Measurements from ENCODE around the gene ERG28. TPM values are rescaled to one million over a fixed set of nuclear protein-coding genes. Genes with fewer than 3 reads are reported as not detected.

ERG28 gene
- total RNA-seq, 4 donors from 2014 or later, result 0.26 to 11.2 (median 4.2) TPM

- TF ChIP-seq CTCF (IDR thresholded peaks at IDR 0.05), result no peak
- TF ChIP-seq POLR2A (IDR thresholded peaks at IDR 0.05), result no peak
- intact Hi-C loops (cut with DNase I; ENCODE audit: low total_unique reads), result no loop called here
- no peaks in the 10 kb centered on the region for H3K36me3 ChIP-seq
- no peaks in the 10 kb centered on the region for H3K9me3 ChIP-seq
- H3K27me3 ChIP-seq, result no peaks in the 10 kb centered on the region
- no peak overlapping the region for H3K27ac ChIP-seq
- no peak for DNase-seq
- no peaks in the 10 kb centered on the region for H3K4me1 ChIP-seq
- no peak overlapping the region for H3K4me3 ChIP-seq
These were observed 19.8 kb downstream of the ERG28 start for GRCh38 chr14:75640876-75641275.

- Histone ChIP-seq H3K9me3 (no peaks in the 10 kb centered on the region), H3K4me1 (no peaks in the 10 kb centered on the region), H3K27me3 (no peaks in the 10 kb centered on the region), H3K27ac (no peak overlapping the region), H3K4me3 (no peak overlapping the region), H3K36me3 (no peaks in the 10 kb centered on the region)
- intact Hi-C loops (cut with DNase I; ENCODE audit: low total_unique reads), result no loop called here
- DNase-seq, result no peak
- TF ChIP-seq POLR2A (IDR thresholded peaks at IDR 0.05) (no peak), CTCF (IDR thresholded peaks at IDR 0.05) (no peak)
These were observed 24.5 kb downstream of the ERG28 start for GRCh38 chr14:75636100-75636692.

GRCh38 chr14:75634848-75635247 lies 25.8 kb downstream of the ERG28 start:
- Histone ChIP-seq H3K4me3 (no peak overlapping the region), H3K36me3 (no peaks in the 10 kb centered on the region), H3K27ac (no peak overlapping the region), H3K9me3 (no peaks in the 10 kb centered on the region), H3K27me3 (no peaks in the 10 kb centered on the region), H3K4me1 (no peaks in the 10 kb centered on the region)
- DNase-seq, result no peak
- no peak for TF ChIP-seq POLR2A (IDR thresholded peaks at IDR 0.05)
- no peak for TF ChIP-seq CTCF (IDR thresholded peaks at IDR 0.05)
- intact Hi-C loops (cut with DNase I; ENCODE audit: low total_unique reads), result no loop called here

- TF ChIP-seq POLR2A (IDR thresholded peaks at IDR 0.05), result no peak
- TF ChIP-seq CTCF (IDR thresholded peaks at IDR 0.05), result no peak
- no peak for DNase-seq
- intact Hi-C loops (cut with DNase I; ENCODE audit: low total_unique reads), result no loop called here
- Histone ChIP-seq H3K4me3 (no peak overlapping the region), H3K4me1 (no peaks in the 10 kb centered on the region), H3K27me3 (no peaks in the 10 kb centered on the region), H3K36me3 (no peaks in the 10 kb centered on the region), H3K27ac (no peak overlapping the region), H3K9me3 (no peaks in the 10 kb centered on the region)
These were observed 29.2 kb downstream of the ERG28 start for GRCh38 chr14:75631453-75631831.

GRCh38 chr14:75630695-75631452 lies 29.8 kb downstream of the ERG28 start:
- TF ChIP-seq CTCF (IDR thresholded peaks at IDR 0.05), result no peak
- TF ChIP-seq POLR2A (IDR thresholded peaks at IDR 0.05), result no peak
- H3K4me1 ChIP-seq, result no peaks in the 10 kb centered on the region
- intact Hi-C loops (cut with DNase I; ENCODE audit: low total_unique reads), result no loop called here

More at GRCh38 chr14:75630695-75631452, 29.8 kb downstream of the ERG28 start:
- Histone ChIP-seq H3K27me3 (no peaks in the 10 kb centered on the region), H3K4me3 (no peak overlapping the region), H3K27ac (no peak overlapping the region), H3K9me3 (no peaks in the 10 kb centered on the region), H3K36me3 (no peaks in the 10 kb centered on the region)
- DNase-seq, result no peak

Measured in uterus (tissue), 4 donors.